Neural cell (in vitro differentiated cells): ENCODE results near the gene ITIH4. TPM values are rescaled to one million over a fixed set of nuclear protein-coding genes. Genes with fewer than 3 reads are reported as not detected.
A peak's percentile ranks its signal among the peaks of the same experiment; 100 is the strongest.

ENCODE experiments used
- H2AFZ ChIP-seq: fragments of 200-600, 300-800 bp; sonication (generic), shearing (Covaris generic); 2 replicates; pipeline ENCODE4 v1.6.0; 2014; ENCODE audit warnings: low read depth, mild to moderate bottlenecking, antibody characterized with exemption, low read length, moderate library complexity
- H3F3A ChIP-seq: fragments of 200-600 bp; shearing (Covaris generic); 2 replicates; pipeline ENCODE4 v1.6.1; 2016; ENCODE audit warnings: mild to moderate bottlenecking, moderate library complexity, mixed read lengths, antibody characterized with exemption, low read length; ENCODE audit not compliant: insufficient read depth, poor library complexity, severe bottlenecking
- H3K27ac ChIP-seq: fragments of 200-600, 300-800 bp; sonication (generic), shearing (Covaris generic); 2 replicates; pipeline ENCODE4 v1.5.1; 2014; ENCODE audit warnings: mild to moderate bottlenecking, low read length, moderate library complexity
- H3K27me3 ChIP-seq: fragments of 300-800, 200-600 bp; sonication (generic), shearing (Covaris generic); 2 replicates; pipeline ENCODE4 v1.6.0; 2014; ENCODE audit warnings: mild to moderate bottlenecking, low read depth, low read length, moderate library complexity; ENCODE audit not compliant: insufficient read depth
- H3K36me3 ChIP-seq: fragments of 300-800, 200-600 bp; sonication (generic), shearing (Covaris generic); 2 replicates; pipeline ENCODE4 v1.5.1; 2014; ENCODE audit warnings: mild to moderate bottlenecking, antibody characterized with exemption, low read length, moderate library complexity; ENCODE audit not compliant: insufficient read depth
- H3K4me2 ChIP-seq: fragments of 300-800, 200-600 bp; sonication (generic), shearing (Covaris generic); 2 replicates; pipeline ENCODE4 v1.6.0; 2014; ENCODE audit warnings: mild to moderate bottlenecking, low read length
- H3K4me3 ChIP-seq: fragments of 300-800, 200-600 bp; sonication (generic), shearing (Covaris generic); 2 replicates; pipeline ENCODE4 v1.5.1; 2014; ENCODE audit warnings: mild to moderate bottlenecking, low read length, moderate library complexity
- H3K79me2 ChIP-seq: fragments of 200-600 bp; shearing (Covaris generic); replicated peaks from 2 replicates; pipeline ENCODE4 v1.6.0; 2014; ENCODE audit warnings: mild to moderate bottlenecking, low read length, moderate library complexity; ENCODE audit not compliant: insufficient read depth
- H3K9ac ChIP-seq: fragments of 300-800, 200-600 bp; sonication (generic), shearing (Covaris generic); 2 replicates; pipeline ENCODE4 v1.6.1; 2016; ENCODE audit warnings: mild to moderate bottlenecking, low read length, mixed read lengths
- H3K9me2 ChIP-seq: fragments of 200-600 bp; shearing (Covaris generic); 2 replicates; pipeline ENCODE4 v1.6.1; 2016; ENCODE audit warnings: mild to moderate bottlenecking, low read length, mixed read lengths; ENCODE audit not compliant: insufficient read depth
- H3K9me3 ChIP-seq: fragments of 200-600, 300-800 bp; sonication (generic), shearing (Covaris generic); 2 replicates; pipeline ENCODE4 v1.6.1; 2016; ENCODE audit warnings: mild to moderate bottlenecking, mixed run types, low read length, moderate library complexity, mixed read lengths
- H4K20me1 ChIP-seq: fragments of 200-600 bp; shearing (Covaris generic); 2 replicates; pipeline ENCODE4 v1.6.1; 2016; ENCODE audit warnings: mild to moderate bottlenecking, mixed run types; ENCODE audit not compliant: insufficient read depth
- CTCF ChIP-seq: fragments of 450-650 bp; IDR thresholded peaks from 2 replicates; pipeline ENCODE4 v1.5.1; 2014; ENCODE audit warnings: antibody characterized with exemption, mild to moderate bottlenecking, moderate library complexity; ENCODE audit not compliant: poor library complexity, severe bottlenecking
- EP300 ChIP-seq: fragments of 450-650 bp; conservative IDR thresholded peaks from 2 replicates; pipeline ENCODE4 v1.6.1; 2014; ENCODE audit warnings: antibody characterized with exemption, mild to moderate bottlenecking, moderate library complexity; ENCODE audit not compliant: poor library complexity, severe bottlenecking
- EZH2 ChIP-seq: fragments of 200-600, 300-800 bp; shearing (Covaris generic), sonication (generic); IDR thresholded peaks from 2 replicates; pipeline ENCODE4 v1.6.1; 2014; ENCODE audit warnings: antibody characterized with exemption, low read length, borderline replicate concordance, mild to moderate bottlenecking; ENCODE audit not compliant: insufficient read depth, poor library complexity, severe bottlenecking
- MXI1 ChIP-seq: fragments of 450-650 bp; conservative IDR thresholded peaks from 2 replicates; pipeline ENCODE4 v1.6.1; 2014; ENCODE audit warnings: antibody characterized with exemption, mild to moderate bottlenecking; ENCODE audit not compliant: poor library complexity, severe bottlenecking
- POLR2AphosphoS5 ChIP-seq: IDR thresholded peaks from 2 replicates; pipeline ENCODE4 v1.6.1; 2012
- RAD21 ChIP-seq: fragments of 450-650 bp; conservative IDR thresholded peaks from 2 replicates; pipeline ENCODE4 v1.6.1; 2014; ENCODE audit warnings: antibody characterized with exemption, mild to moderate bottlenecking, moderate library complexity
- SMC3 ChIP-seq: fragments of 450-650 bp; conservative IDR thresholded peaks from 2 replicates; pipeline ENCODE4 v1.6.1; 2014; ENCODE audit warnings: antibody characterized with exemption, mild to moderate bottlenecking, moderate library complexity; ENCODE audit not compliant: poor library complexity
- TAF1 ChIP-seq: IDR thresholded peaks from 2 replicates; pipeline ENCODE4 v1.6.1; 2012; ENCODE audit warnings: low read depth
- polyA plus RNA-seq: library from polyadenylated mRNA; depleted of rRNA; stranded (reverse); fragments of >200 nt; gene quantifications from 2 replicates; pipeline ENCODE4 v1.2.3, GENCODE V29; 2014
- TF ChIP-seq, protein P1 (sequence below): IDR thresholded peaks from 2 replicates; pipeline ENCODE4 v1.6.1; 2012; ENCODE audit warnings: borderline replicate concordance

Gene ITIH4
- polyA plus RNA-seq, 1 donor from 2014 or later, result 16.3 TPM

DNA sequence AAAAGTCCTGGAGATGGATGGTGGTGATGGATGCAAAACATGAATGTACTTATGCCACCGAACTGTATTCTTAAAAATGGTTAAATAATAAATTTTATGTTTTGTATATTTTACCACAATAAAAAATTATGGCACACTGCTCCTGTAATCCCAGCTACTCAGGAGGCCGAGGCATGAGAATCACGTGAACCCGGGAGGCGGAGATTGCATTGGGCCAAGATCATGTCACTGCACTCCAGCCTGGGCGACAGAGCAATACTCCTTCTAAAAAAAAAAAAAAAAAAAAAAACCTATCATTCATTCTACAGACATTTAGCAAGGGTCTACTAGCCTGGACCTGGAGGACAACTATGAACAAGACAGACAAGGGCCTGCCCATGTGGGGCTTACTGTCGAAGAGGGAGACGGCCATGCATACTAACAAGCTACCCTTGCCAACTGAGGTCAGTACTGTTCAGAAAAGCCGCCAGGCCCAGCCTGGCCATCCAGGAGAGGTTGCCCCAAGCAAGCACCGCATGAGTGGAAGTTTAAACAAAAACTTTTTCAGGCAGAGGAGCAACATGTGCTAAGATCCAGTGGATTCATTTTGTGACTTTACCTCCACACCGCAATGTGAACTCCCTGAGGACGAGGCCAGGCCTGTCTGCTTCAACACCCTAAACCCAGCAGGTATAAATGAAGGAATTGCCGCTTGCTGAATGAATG, 57.0 kb downstream of the ITIH4 start:
- TF ChIP-seq CTCF, result no peak
- no peak for TF ChIP-seq MXI1
- TF ChIP-seq TAF1, result no peak
- TF ChIP-seq, protein P1, sequence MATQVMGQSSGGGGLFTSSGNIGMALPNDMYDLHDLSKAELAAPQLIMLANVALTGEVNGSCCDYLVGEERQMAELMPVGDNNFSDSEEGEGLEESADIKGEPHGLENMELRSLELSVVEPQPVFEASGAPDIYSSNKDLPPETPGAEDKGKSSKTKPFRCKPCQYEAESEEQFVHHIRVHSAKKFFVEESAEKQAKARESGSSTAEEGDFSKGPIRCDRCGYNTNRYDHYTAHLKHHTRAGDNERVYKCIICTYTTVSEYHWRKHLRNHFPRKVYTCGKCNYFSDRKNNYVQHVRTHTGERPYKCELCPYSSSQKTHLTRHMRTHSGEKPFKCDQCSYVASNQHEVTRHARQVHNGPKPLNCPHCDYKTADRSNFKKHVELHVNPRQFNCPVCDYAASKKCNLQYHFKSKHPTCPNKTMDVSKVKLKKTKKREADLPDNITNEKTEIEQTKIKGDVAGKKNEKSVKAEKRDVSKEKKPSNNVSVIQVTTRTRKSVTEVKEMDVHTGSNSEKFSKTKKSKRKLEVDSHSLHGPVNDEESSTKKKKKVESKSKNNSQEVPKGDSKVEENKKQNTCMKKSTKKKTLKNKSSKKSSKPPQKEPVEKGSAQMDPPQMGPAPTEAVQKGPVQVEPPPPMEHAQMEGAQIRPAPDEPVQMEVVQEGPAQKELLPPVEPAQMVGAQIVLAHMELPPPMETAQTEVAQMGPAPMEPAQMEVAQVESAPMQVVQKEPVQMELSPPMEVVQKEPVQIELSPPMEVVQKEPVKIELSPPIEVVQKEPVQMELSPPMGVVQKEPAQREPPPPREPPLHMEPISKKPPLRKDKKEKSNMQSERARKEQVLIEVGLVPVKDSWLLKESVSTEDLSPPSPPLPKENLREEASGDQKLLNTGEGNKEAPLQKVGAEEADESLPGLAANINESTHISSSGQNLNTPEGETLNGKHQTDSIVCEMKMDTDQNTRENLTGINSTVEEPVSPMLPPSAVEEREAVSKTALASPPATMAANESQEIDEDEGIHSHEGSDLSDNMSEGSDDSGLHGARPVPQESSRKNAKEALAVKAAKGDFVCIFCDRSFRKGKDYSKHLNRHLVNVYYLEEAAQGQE, result no peak
- no peak for TF ChIP-seq EP300
- no peak for TF ChIP-seq SMC3
- TF ChIP-seq POLR2AphosphoS5, result no peak
- no peak for TF ChIP-seq RAD21
- no peak for TF ChIP-seq EZH2
- H4K20me1 ChIP-seq, result no peaks in the 10 kb centered on the region
- H2AFZ ChIP-seq, result no peak overlapping the region
- peaks cover 19% of the 10 kb centered on the region for H3K79me2 ChIP-seq
- no peaks in the 10 kb centered on the region for H3K27me3 ChIP-seq
- H3K36me3 ChIP-seq, result no peaks in the 10 kb centered on the region
- no peak overlapping the region for H3K4me3 ChIP-seq
- H3K27ac ChIP-seq, result no peak overlapping the region
- no peak overlapping the region for H3K9ac ChIP-seq
- no peaks in the 10 kb centered on the region for H3K9me3 ChIP-seq
- H3K4me2 ChIP-seq, result no peak overlapping the region
- no peaks in the 10 kb centered on the region for H3K9me2 ChIP-seq
- no peaks in the 10 kb centered on the region for H3F3A ChIP-seq

DNA sequence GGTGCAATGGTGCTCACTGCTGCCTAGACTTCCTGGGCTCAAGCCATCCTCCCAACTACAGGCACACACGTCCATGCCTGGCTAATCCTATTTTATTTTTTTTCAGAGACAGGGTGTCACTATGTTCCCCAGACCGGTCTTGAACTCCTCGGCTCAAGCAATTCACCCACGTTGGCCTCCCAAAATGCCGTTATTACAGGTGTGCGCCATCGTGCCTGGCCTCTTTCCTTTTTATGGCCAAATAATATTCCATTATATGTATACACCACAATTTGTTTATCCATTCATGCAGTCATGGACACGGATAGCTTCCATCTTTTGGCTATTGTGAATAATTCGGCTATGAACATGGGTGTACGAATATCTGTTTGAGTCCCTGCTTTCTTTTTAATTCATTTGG, 58.8 kb downstream of the ITIH4 start:
- H3K4me3 ChIP-seq, result peak overlapping the region; percentile 94
- H3F3A ChIP-seq, result no peaks in the 10 kb centered on the region
- no peak overlapping the region for H3K9ac ChIP-seq
- H3K4me2 ChIP-seq, result no peak overlapping the region
- peak overlapping the region; percentile 72 for H3K27ac ChIP-seq
- H3K27me3 ChIP-seq, result no peaks in the 10 kb centered on the region
- no peaks in the 10 kb centered on the region for H4K20me1 ChIP-seq
- peaks cover 28% of the 10 kb centered on the region for H3K79me2 ChIP-seq
- peaks cover 4% of the 10 kb centered on the region for H3K36me3 ChIP-seq
- no peak overlapping the region for H2AFZ ChIP-seq
- no peaks in the 10 kb centered on the region for H3K9me2 ChIP-seq
- no peak for TF ChIP-seq SMC3
- TF ChIP-seq CTCF, result no peak
- no peak for TF ChIP-seq EP300
- TF ChIP-seq, protein P1, result no peak
- TF ChIP-seq EZH2, result no peak
- TF ChIP-seq TAF1, result no peak
- no peak for TF ChIP-seq MXI1
- TF ChIP-seq RAD21, result no peak
- TF ChIP-seq POLR2AphosphoS5, result no peak
- no peaks in the 10 kb centered on the region for H3K9me3 ChIP-seq
